Panc1 (cell line): ENCODE results near the gene ZNF391. TPM values are rescaled to one million over a fixed set of nuclear protein-coding genes. Genes with fewer than 3 reads are reported as not detected.

Experiments used
- ATAC-seq: fragments of 200-7000 bp; cut with Tn5 transposase; 2 replicates; pipeline ENCODE4 v1.9.1; 2020; ENCODE audit warnings: mild to moderate bottlenecking, moderate library complexity
- BruUV-seq: library from RNA; stranded (reverse); fragments of 400-500 nt; replicated peaks from 2 replicates; lab custom pipeline; 2021; lab: Mats Ljungman, UMichigan
- CTCF ChIA-PET: fragments of 300-600 bp; sonication (Branson Sonifier 250); formaldehyde crosslinking; loops from one replicate; lab custom pipeline; 2022; ENCODE audit warnings: antibody characterized with exemption; lab: Charles Lee
- POLR2A ChIA-PET: fragments of 300-600 bp; sonication (Branson Sonifier 250); formaldehyde crosslinking; loops from one replicate; lab custom pipeline; 2022; ENCODE audit warnings: antibody characterized with exemption; lab: Charles Lee
- DNase-seq: peaks from one replicate; pipeline ENCODE4 v3.0.0-alpha.2; 2010; ENCODE audit warnings: low read depth, low spot score
- H3K27ac ChIP-seq: 2 replicates; pipeline ENCODE4 v1.5.1; 2011; ENCODE audit warnings: mild to moderate bottlenecking, low read length, inconsistent platforms
- H3K27me3 ChIP-seq: fragments of 200-500 bp; sonication (Bioruptor generic); 2 replicates; pipeline ENCODE4 v1.6.0; 2014; ENCODE audit warnings: low read length, inconsistent platforms; ENCODE audit not compliant: control insufficient read depth, insufficient read depth
- H3K36me3 ChIP-seq: fragments of 200-500 bp; sonication (Bioruptor generic); 2 replicates; pipeline ENCODE4 v1.5.1; 2014; ENCODE audit warnings: inconsistent platforms, mild to moderate bottlenecking, low read length, moderate library complexity; ENCODE audit not compliant: control insufficient read depth, insufficient read depth
- H3K4me1 ChIP-seq: 2 replicates; pipeline ENCODE4 v1.5.1; 2011; ENCODE audit warnings: inconsistent platforms, mild to moderate bottlenecking, low read length, moderate library complexity; ENCODE audit not compliant: control insufficient read depth, insufficient read depth
- H3K4me3 ChIP-seq, 2 experiments: 2 replicates each; pipeline ENCODE4 v1.5.1; 2011 to 2012; ENCODE audit warnings: low read depth in 2 of 2, low read length in 2 of 2, mild to moderate bottlenecking in 2 of 2, inconsistent platforms in 1 of 2, moderate library complexity in 1 of 2
- H3K9me3 ChIP-seq: fragments of 200-500 bp; sonication (Bioruptor generic); 2 replicates; pipeline ENCODE4 v1.5.1; 2014; ENCODE audit warnings: low read depth, mild to moderate bottlenecking, inconsistent platforms, low read length, moderate library complexity; ENCODE audit not compliant: control insufficient read depth, insufficient read depth
- POLR2AphosphoS5 ChIP-seq: IDR thresholded peaks from 2 replicates; pipeline ENCODE4 v1.6.1; 2012; ENCODE audit warnings: mild to moderate bottlenecking, low read depth, low read length, moderate library complexity
- SIN3A ChIP-seq: IDR thresholded peaks from 2 replicates; pipeline ENCODE4 v1.6.1; 2012; ENCODE audit warnings: low read depth, mild to moderate bottlenecking, low read length, moderate library complexity, borderline replicate concordance; ENCODE audit not compliant: insufficient read depth
- TCF7L2 ChIP-seq: IDR thresholded peaks from 2 replicates; pipeline ENCODE4 v1.6.1; 2011; ENCODE audit warnings: mild to moderate bottlenecking, low read depth, low read length, inconsistent platforms
- in situ Hi-C: cut with HindIII; loops from 2 replicates; pipeline ENCODE4 v1.10.0; 2016; ENCODE audit warnings: low sequenced_read_pairs, low pct_unique_long_range_greater_than_20kb
- intact Hi-C: fragments of 100-400 bp; cut with micrococcal nuclease; formaldehyde crosslinking; loops from one replicate; pipeline ENCODE4 v1.10.0; 2022; ENCODE audit not compliant: unreplicated experiment
- total RNA-seq: library from RNA; stranded (reverse); gene quantifications from one replicate; pipeline ENCODE4 v1.2.1, GENCODE V29; 2021; ENCODE audit not compliant: unreplicated experiment
- TF ChIP-seq, protein P1 (sequence below): fragments of 450-650 bp; IDR thresholded peaks from 2 replicates; pipeline ENCODE4 v1.5.1; 2017; ENCODE audit warnings: mild to moderate bottlenecking
- TF ChIP-seq, protein P2 (sequence below), 2 experiments: IDR thresholded peaks; 2 replicates each; pipeline ENCODE4 v1.6.1; 2011 to 2012; ENCODE audit warnings: low read depth in 2 of 2, control low read depth in 1 of 2, low read length in 1 of 2, mild to moderate bottlenecking in 1 of 2, moderate library complexity in 1 of 2; ENCODE audit not compliant: insufficient read depth in 1 of 2

Gene ZNF391
- total RNA-seq, 1 experiment from 2014 or later, result 4.4 TPM

DNA sequence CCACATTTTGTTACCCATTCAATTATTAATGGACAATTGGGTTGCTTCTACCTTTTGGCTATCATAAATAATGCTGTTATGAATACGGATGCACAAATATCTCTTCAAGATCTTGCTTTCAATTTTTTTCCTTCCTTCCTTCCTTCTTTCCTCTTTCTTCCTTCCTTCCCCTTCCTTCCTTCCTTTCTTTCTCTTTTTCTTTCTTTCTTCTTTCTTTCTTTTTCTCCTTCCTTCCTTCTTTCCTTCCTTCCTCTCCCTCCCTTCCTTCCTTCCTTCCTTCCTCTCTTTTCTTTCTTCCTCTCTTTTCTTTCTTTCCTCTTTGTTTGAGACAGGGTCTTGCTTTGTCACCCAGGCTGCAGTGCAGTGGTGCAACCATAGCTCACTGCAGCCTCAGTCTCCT is 45.2 kb downstream of the ZNF391 start:
- ATAC-seq (no peak), DNase-seq (no peak)
- H3K9me3 ChIP-seq, result peaks cover 8% of the 10 kb centered on the region; the same call in 1 of the 2 replicates
- no peaks in the 10 kb centered on the region for H3K36me3 ChIP-seq
- no peak overlapping the region for H3K4me3 ChIP-seq
- intact Hi-C loops, result no loop called here
- H3K4me1 ChIP-seq, result no peaks in the 10 kb centered on the region
- ChIA-PET POLR2A (no interaction called here), CTCF (no interaction called here)
- H3K27me3 ChIP-seq, result no peaks in the 10 kb centered on the region
- no peak overlapping the region for H3K27ac ChIP-seq
- TF ChIP-seq, protein P1, sequence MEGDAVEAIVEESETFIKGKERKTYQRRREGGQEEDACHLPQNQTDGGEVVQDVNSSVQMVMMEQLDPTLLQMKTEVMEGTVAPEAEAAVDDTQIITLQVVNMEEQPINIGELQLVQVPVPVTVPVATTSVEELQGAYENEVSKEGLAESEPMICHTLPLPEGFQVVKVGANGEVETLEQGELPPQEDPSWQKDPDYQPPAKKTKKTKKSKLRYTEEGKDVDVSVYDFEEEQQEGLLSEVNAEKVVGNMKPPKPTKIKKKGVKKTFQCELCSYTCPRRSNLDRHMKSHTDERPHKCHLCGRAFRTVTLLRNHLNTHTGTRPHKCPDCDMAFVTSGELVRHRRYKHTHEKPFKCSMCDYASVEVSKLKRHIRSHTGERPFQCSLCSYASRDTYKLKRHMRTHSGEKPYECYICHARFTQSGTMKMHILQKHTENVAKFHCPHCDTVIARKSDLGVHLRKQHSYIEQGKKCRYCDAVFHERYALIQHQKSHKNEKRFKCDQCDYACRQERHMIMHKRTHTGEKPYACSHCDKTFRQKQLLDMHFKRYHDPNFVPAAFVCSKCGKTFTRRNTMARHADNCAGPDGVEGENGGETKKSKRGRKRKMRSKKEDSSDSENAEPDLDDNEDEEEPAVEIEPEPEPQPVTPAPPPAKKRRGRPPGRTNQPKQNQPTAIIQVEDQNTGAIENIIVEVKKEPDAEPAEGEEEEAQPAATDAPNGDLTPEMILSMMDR, result no peak
- TF ChIP-seq POLR2AphosphoS5 (no peak), TCF7L2 (no peak), SIN3A (no peak)
- TF ChIP-seq, protein P2, sequence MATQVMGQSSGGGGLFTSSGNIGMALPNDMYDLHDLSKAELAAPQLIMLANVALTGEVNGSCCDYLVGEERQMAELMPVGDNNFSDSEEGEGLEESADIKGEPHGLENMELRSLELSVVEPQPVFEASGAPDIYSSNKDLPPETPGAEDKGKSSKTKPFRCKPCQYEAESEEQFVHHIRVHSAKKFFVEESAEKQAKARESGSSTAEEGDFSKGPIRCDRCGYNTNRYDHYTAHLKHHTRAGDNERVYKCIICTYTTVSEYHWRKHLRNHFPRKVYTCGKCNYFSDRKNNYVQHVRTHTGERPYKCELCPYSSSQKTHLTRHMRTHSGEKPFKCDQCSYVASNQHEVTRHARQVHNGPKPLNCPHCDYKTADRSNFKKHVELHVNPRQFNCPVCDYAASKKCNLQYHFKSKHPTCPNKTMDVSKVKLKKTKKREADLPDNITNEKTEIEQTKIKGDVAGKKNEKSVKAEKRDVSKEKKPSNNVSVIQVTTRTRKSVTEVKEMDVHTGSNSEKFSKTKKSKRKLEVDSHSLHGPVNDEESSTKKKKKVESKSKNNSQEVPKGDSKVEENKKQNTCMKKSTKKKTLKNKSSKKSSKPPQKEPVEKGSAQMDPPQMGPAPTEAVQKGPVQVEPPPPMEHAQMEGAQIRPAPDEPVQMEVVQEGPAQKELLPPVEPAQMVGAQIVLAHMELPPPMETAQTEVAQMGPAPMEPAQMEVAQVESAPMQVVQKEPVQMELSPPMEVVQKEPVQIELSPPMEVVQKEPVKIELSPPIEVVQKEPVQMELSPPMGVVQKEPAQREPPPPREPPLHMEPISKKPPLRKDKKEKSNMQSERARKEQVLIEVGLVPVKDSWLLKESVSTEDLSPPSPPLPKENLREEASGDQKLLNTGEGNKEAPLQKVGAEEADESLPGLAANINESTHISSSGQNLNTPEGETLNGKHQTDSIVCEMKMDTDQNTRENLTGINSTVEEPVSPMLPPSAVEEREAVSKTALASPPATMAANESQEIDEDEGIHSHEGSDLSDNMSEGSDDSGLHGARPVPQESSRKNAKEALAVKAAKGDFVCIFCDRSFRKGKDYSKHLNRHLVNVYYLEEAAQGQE (IDR thresholded peaks at IDR 0.05; ENCODE audit: insufficient read depth in 1 of 2, low read depth in 2 of 2, low read length in 1 of 2), result no peak
- no TSS peak for BruUV-seq
- in situ Hi-C loops, result no loop called here

DNA sequence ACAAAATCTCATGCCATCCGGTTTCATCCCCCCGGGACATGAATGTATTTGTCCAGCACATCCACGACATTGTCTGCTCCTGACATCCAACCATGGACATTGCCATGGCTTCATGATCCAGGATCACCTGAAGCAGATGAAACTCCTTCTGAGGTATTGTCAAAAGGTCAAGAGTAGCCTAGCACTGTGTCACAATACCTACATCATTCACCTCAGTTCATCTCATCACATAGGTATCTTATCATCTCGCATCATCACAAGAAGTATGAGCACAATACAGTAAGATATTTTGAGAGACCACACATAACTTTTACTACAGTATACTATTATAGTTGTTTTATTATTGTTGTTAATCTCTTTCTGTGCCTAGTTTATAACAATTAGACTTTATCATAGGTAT is 50.8 kb downstream of the ZNF391 start:
- in situ Hi-C loops (no loop called here), intact Hi-C loops (no loop called here)
- no TSS peak for BruUV-seq
- Histone ChIP-seq H3K36me3 (no peaks in the 10 kb centered on the region), H3K9me3 (peaks cover 22% of the 10 kb centered on the region; the same call in 1 of the 2 replicates), H3K4me3 (no peak overlapping the region), H3K27me3 (no peaks in the 10 kb centered on the region), H3K4me1 (no peaks in the 10 kb centered on the region), H3K27ac (no peak overlapping the region)
- CTCF ChIA-PET, result no interaction called here
- no peak for TF ChIP-seq POLR2AphosphoS5
- no peak for TF ChIP-seq TCF7L2
- TF ChIP-seq, protein P2 (IDR thresholded peaks at IDR 0.05; ENCODE audit: insufficient read depth in 1 of 2, low read depth in 2 of 2, low read length in 1 of 2), result no peak
- TF ChIP-seq, protein P1, result no peak
- TF ChIP-seq SIN3A, result no peak
- ATAC-seq, result no peak
- POLR2A ChIA-PET, result interaction anchor here (0.6 kb wide), 1 partner anchor 134 kb away, joined by 3 read pairs; no protein-coding TSS in a partner anchor
- no peak for DNase-seq
